Spleen (tissue), 3 donors: ENCODE data around the gene OR4K14.

Source experiments
- POLR2A ChIP-seq, 3 donors: fragments of 450-650 bp; IDR thresholded peaks; one replicate each; pipeline ENCODE4 v1.5.1; 2017; ENCODE audit warnings: antibody characterized with exemption in 3 of 3, mild to moderate bottlenecking in 1 of 3
- POLR2AphosphoS5 ChIP-seq, 3 donors: sonication (generic); formaldehyde crosslinking; IDR thresholded peaks; one replicate each; pipeline ENCODE4 v1.5.1; 2017; ENCODE audit warnings: antibody characterized with exemption in 3 of 3

DNA sequence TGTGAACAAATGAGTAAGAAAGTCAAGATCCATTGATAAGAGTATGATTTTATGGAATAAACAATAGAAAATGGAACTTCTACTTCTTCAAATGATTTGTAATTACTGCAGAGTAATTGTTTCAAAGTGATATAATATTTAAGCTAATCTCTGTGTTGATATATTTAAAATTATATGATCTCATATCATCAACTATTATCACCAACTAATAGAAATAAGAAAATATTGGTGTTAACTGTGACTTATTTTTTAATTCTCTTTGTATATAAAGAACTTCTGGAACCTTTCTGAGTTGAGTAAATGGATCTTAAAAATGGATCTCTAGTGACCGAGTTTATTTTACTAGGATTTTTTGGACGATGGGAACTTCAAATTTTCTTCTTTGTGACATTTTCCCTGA lies 40.6 kb upstream of the OR4K14 start, which contains the start of gene OR4L1:
- TF ChIP-seq POLR2A (IDR thresholded peaks at IDR 0.05) = no peak
- TF ChIP-seq POLR2AphosphoS5 (IDR thresholded peaks at IDR 0.05) = no peak
